HUES6 (cell line): Measurements from ENCODE around the gene MBTPS1.

ENCODE experiments used
- H3K27ac ChIP-seq: 2 replicates; pipeline ENCODE4 v1.7.0; 2013; ENCODE audit warnings: low read depth, mild to moderate bottlenecking, low read length, inconsistent platforms
- H3K27me3 ChIP-seq: 2 replicates; pipeline ENCODE4 v1.6.1; 2013; ENCODE audit warnings: low read length; ENCODE audit not compliant: control insufficient read depth, insufficient read depth
- H3K36me3 ChIP-seq: 2 replicates; pipeline ENCODE4 v1.6.1; 2013; ENCODE audit warnings: low read length; ENCODE audit not compliant: control insufficient read depth, insufficient read depth
- H3K4me1 ChIP-seq: 2 replicates; pipeline ENCODE4 v1.6.1; 2013; ENCODE audit warnings: low read length; ENCODE audit not compliant: control insufficient read depth, insufficient read depth
- H3K4me3 ChIP-seq: 2 replicates; pipeline ENCODE4 v1.5.1; 2013; ENCODE audit warnings: low read depth, low read length
- H3K9ac ChIP-seq: one replicate; pipeline ENCODE4 v1.6.1; 2013; ENCODE audit warnings: mild to moderate bottlenecking, low read length
- H3K9me3 ChIP-seq: 2 replicates; pipeline ENCODE4 v1.6.1; 2013; ENCODE audit warnings: low read depth, low read length; ENCODE audit not compliant: control insufficient read depth, insufficient read depth

The MBTPS1 gene

GRCh38 chr16:84084570-84085270 lies 32.0 kb downstream of the MBTPS1 start:
- H3K27me3 ChIP-seq = no peaks in the 10 kb centered on the region
- peaks cover 84% of the 10 kb centered on the region for H3K36me3 ChIP-seq
- H3K9me3 ChIP-seq = no peaks in the 10 kb centered on the region
- H3K9ac ChIP-seq = no peak overlapping the region
- H3K4me3 ChIP-seq = no peak overlapping the region
- no peaks in the 10 kb centered on the region for H3K4me1 ChIP-seq
- no peak overlapping the region for H3K27ac ChIP-seq

DNA sequence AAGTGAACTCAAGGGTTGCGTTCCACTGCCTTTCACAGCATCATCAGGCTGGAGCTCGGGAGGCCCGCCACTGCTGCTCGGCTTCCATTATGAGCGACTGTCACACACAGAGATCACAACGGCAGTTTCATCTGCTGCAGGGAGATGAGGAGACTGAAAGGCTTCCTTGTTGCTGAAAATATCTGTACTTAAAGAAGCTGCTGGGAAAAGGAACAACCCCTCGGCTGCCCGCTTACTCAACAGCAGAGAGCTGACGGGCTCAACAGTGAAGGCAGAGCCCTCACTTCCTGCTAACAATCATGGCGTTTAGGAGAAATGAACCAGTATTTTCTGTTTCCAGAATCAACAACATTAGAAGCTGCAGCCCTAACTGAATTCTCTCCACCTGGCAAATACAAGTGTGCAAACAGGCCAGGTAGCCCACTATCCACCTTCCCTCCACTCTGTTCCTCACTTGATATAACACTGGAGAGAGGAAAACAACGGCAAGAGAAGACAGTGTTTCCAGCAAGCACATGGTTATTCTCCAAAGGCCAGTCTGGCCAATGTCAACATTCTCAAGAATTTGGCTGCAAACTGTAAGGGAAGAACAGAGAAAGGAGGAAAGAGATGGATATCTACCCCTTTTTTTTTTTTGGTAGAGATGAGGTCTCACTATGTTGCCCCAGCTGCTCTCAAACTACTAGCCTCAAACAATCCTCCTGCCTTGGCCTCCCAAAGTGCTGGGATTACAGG lies 33.7 kb downstream of the MBTPS1 start:
- Histone ChIP-seq H3K27me3 (no peaks in the 10 kb centered on the region), H3K9me3 (no peaks in the 10 kb centered on the region), H3K36me3 (peaks cover 84% of the 10 kb centered on the region), H3K9ac (no peak overlapping the region), H3K27ac (no peak overlapping the region), H3K4me3 (no peak overlapping the region), H3K4me1 (no peaks in the 10 kb centered on the region)

GRCh38 chr16:84082110-84082509 lies 34.6 kb downstream of the MBTPS1 start:
- no peaks in the 10 kb centered on the region for H3K27me3 ChIP-seq
- no peak overlapping the region for H3K27ac ChIP-seq
- H3K36me3 ChIP-seq = peaks cover 76% of the 10 kb centered on the region
- no peak overlapping the region for H3K4me3 ChIP-seq
- H3K4me1 ChIP-seq = no peaks in the 10 kb centered on the region
- H3K9me3 ChIP-seq = no peaks in the 10 kb centered on the region
- H3K9ac ChIP-seq = no peak overlapping the region

- no peak overlapping the region for H3K27ac ChIP-seq
- peaks cover 70% of the 10 kb centered on the region for H3K36me3 ChIP-seq
- H3K9ac ChIP-seq = no peak overlapping the region
- H3K27me3 ChIP-seq = no peaks in the 10 kb centered on the region
- H3K4me1 ChIP-seq = no peaks in the 10 kb centered on the region
- no peak overlapping the region for H3K4me3 ChIP-seq
- H3K9me3 ChIP-seq = no peaks in the 10 kb centered on the region
Measured at GRCh38 chr16:84081446-84081989, 35.2 kb downstream of the MBTPS1 start.

- no peak overlapping the region for H3K9ac ChIP-seq
- H3K4me1 ChIP-seq = no peaks in the 10 kb centered on the region
- no peaks in the 10 kb centered on the region for H3K27me3 ChIP-seq
- no peaks in the 10 kb centered on the region for H3K9me3 ChIP-seq
- H3K27ac ChIP-seq = no peak overlapping the region
- H3K36me3 ChIP-seq = peaks cover 65% of the 10 kb centered on the region
- no peak overlapping the region for H3K4me3 ChIP-seq
Measured at GRCh38 chr16:84080813-84081212, 35.9 kb downstream of the MBTPS1 start.

- Histone ChIP-seq H3K36me3 (peaks cover 69% of the 10 kb centered on the region), H3K27ac (no peak overlapping the region), H3K27me3 (no peaks in the 10 kb centered on the region), H3K9me3 (no peaks in the 10 kb centered on the region), H3K9ac (no peak overlapping the region), H3K4me1 (no peaks in the 10 kb centered on the region), H3K4me3 (no peak overlapping the region)
Measured at GRCh38 chr16:84080378-84080777, 36.4 kb downstream of the MBTPS1 start.

DNA sequence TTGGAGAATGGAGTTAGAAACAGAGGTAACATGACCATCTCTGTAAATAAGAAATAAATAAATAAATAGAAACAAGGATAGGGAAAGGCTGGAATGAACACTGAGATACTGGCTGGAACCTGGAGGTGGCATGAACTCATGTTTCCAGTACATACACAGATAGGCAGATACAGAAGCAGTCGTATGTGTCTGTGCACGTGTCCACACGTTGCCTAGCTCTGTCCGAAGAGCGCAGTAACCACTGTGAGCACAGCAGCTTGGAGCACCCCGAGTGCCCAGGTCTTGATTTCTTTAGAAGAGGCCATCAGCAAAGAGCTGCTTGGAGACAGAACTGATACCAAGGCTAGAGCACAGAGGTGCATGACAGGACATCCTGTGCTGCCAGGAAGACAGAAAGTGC lies 37.1 kb downstream of the MBTPS1 start:
- H3K9ac ChIP-seq = no peak overlapping the region
- H3K27me3 ChIP-seq = no peaks in the 10 kb centered on the region
- H3K9me3 ChIP-seq = no peaks in the 10 kb centered on the region
- peaks cover 75% of the 10 kb centered on the region for H3K36me3 ChIP-seq
- H3K4me3 ChIP-seq = no peak overlapping the region
- H3K27ac ChIP-seq = no peak overlapping the region
- no peaks in the 10 kb centered on the region for H3K4me1 ChIP-seq

GRCh38 chr16:84075376-84075775 lies 41.4 kb downstream of the MBTPS1 start:
- H3K27me3 ChIP-seq = no peaks in the 10 kb centered on the region
- no peaks in the 10 kb centered on the region for H3K4me1 ChIP-seq
- H3K4me3 ChIP-seq = no peak overlapping the region
- H3K9ac ChIP-seq = no peak overlapping the region
- no peak overlapping the region for H3K27ac ChIP-seq
- peaks cover 63% of the 10 kb centered on the region for H3K36me3 ChIP-seq
- no peaks in the 10 kb centered on the region for H3K9me3 ChIP-seq

GRCh38 chr16:84074721-84075120 lies 42.0 kb downstream of the MBTPS1 start:
- Histone ChIP-seq H3K36me3 (peaks cover 63% of the 10 kb centered on the region), H3K9ac (no peak overlapping the region)

DNA sequence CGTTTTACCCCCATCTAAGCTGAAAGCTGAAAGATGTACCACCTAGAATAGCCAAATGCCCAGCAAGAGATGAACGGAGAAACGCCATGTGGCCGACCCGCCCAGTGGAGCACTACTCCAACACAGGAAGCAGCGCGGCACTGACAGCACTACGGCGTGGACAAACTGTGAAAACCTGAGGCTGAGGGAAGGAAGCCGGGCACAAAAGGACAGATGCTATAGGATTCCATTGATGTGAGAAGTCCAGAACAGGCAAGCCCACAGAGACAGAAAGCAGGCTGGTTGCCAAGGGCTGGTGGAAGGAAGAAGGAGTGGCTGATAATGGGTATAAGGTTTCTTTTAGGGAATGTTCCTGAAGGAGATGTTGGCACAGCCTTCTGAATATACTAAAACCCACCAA lies 44.7 kb downstream of the MBTPS1 start:
- Histone ChIP-seq H3K9me3 (no peaks in the 10 kb centered on the region), H3K27ac (no peak overlapping the region), H3K36me3 (peaks cover 73% of the 10 kb centered on the region), H3K4me3 (no peak overlapping the region), H3K4me1 (no peaks in the 10 kb centered on the region), H3K27me3 (no peaks in the 10 kb centered on the region), H3K9ac (no peak overlapping the region)

More at GRCh38 chr16:84074721-84075120, 42.0 kb downstream of the MBTPS1 start:
- no peak overlapping the region for H3K27ac ChIP-seq
- H3K4me1 ChIP-seq = no peaks in the 10 kb centered on the region
- no peaks in the 10 kb centered on the region for H3K9me3 ChIP-seq
- no peak overlapping the region for H3K4me3 ChIP-seq
- H3K27me3 ChIP-seq = no peaks in the 10 kb centered on the region

- peaks cover 80% of the 10 kb centered on the region for H3K36me3 ChIP-seq
Measured at GRCh38 chr16:84071121-84071520, 45.6 kb downstream of the MBTPS1 start.

More at GRCh38 chr16:84071121-84071520, 45.6 kb downstream of the MBTPS1 start:
- no peaks in the 10 kb centered on the region for H3K27me3 ChIP-seq
- H3K9ac ChIP-seq = no peak overlapping the region
- H3K4me3 ChIP-seq = no peak overlapping the region
- H3K9me3 ChIP-seq = no peaks in the 10 kb centered on the region
- H3K27ac ChIP-seq = no peak overlapping the region
- no peaks in the 10 kb centered on the region for H3K4me1 ChIP-seq
